Activated gamma-delta T cell (primary cell): ENCODE data around the gene KCNMA1.

Source experiments
- DNase-seq: peaks from one replicate; lab custom pipeline; 2025; lab: John Stamatoyannopoulos, UW

The KCNMA1 gene

GRCh38 chr10:77185696-77186095 is 451.9 kb downstream of the KCNMA1 start:
- DNase-seq, result no peak

GRCh38 chr10:77182803-77183202 is 454.8 kb downstream of the KCNMA1 start:
- DNase-seq, result no peak

DNA sequence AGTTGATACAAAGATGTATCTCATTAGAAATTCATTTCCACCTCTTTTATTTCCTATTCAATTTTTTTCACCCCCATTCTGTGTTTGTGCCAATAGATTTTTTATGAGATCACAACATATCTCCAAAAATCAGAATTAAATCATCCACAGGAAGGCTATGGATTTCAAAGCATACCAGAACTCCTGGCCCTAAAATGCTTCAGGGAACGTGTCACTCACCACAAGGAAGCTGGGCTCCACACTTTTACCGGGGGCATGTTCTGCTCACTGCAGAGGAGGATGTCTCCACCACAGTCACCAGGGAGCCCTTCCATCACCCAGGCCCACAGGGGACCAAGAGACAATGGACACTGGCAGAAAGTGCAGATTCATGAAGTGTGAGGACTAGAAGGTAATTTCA is 456.8 kb downstream of the KCNMA1 start:
- no peak for DNase-seq

DNA sequence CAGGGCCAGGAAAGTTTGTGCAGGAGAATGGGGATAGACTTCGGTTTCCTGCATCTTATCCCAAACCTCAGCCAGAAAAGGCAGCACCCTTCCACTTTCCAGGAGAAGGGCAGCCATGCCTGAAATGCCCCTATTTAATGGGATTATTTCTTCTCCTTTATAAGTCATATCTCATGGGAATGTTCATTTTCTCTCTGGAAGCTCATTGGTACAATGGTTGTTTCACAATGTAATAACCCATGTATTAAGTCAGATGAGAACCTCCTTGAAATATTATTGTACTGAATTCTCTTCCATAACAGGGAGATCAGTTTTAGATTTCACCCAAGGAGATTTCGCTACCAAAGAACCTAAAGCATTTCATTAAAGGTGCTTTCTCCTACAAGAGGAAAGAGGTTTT is 457.5 kb downstream of the KCNMA1 start:
- DNase-seq, result no peak

- no peak for DNase-seq
These were observed 458.5 kb downstream of the KCNMA1 start for GRCh38 chr10:77179015-77179695.

GRCh38 chr10:77177589-77177988 is 460.0 kb downstream of the KCNMA1 start:
- DNase-seq, result no peak

- no peak for DNase-seq
These were observed 460.4 kb downstream of the KCNMA1 start for GRCh38 chr10:77177161-77177560.

DNA sequence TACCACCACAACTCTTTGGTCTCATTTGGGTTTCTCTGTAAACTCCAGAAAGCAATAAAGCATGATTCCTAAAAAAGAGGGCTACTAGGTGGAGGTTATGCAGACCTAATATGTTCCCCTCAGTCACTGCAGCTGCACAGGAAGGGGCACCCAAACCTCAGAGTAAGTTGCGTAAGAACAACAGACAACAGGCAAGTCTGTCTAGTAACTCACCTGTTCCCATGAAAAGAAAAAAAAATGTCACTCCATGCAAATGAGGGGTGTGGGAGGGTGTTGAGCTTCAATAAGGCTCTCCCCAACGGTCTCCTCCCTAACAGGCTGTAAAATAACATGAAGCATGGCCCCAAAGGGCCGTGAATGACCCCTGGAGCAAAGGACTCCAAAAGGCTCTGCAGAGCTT is 461.4 kb downstream of the KCNMA1 start:
- no peak for DNase-seq

DNA sequence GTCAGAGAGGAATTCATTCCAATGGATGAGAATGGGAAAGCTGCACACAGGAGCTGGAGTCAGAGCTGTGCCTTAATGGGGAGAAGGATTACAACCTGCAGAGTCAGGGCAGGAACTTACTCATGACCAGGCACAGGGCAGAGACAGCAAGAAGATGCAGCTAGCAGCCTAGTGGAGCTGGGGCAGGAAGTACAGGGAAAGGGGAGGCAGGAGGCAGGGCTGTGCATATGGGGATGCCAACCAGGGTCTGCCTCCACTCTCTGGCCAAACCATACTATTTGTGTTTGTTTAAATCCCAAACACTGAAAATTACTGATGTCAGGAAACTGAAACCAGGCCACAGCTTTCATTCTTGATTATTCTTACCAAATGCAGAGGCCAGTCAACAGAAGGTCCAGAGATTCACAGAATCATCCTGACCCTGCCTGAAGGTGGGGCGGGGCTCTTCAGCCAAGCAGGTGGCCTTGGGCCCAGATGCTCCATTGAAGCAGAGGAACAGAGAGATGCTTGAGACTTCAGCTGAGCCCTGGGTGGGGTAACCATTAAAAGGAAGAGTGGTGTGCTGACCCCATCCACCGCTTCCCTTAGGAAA is 461.9 kb downstream of the KCNMA1 start:
- DNase-seq, result no peak

GRCh38 chr10:77173615-77174461 is 463.8 kb downstream of the KCNMA1 start:
- DNase-seq, result no peak

DNA sequence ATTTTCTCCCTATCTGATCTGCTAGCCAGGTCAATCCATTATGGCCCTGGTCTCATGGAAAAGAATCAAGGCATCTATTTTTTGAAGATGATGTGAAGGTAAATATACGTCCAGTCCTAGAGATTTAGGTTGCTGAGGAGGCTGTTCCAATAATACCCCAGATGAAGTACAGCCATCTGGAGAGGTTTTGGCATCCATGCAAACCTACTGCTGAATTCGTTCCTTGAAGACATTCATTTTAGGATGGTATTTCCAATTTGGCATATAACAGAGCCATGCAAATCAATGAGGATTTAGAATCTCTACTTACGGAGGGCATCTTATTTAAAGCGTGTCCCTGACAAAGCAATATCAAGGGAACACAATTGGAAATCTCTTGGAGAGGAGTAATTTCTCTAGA is 465.5 kb downstream of the KCNMA1 start:
- DNase-seq, result no peak

GRCh38 chr10:77168861-77169260 is 468.7 kb downstream of the KCNMA1 start:
- DNase-seq, result no peak

- no peak for DNase-seq
These were observed 469.4 kb downstream of the KCNMA1 start for GRCh38 chr10:77168161-77168560.

GRCh38 chr10:77165445-77166208 is 472.0 kb downstream of the KCNMA1 start:
- DNase-seq, result no peak

- DNase-seq, result no peak
These were observed 472.8 kb downstream of the KCNMA1 start for GRCh38 chr10:77164616-77165311.

- DNase-seq, result no peak
These were observed 473.8 kb downstream of the KCNMA1 start for GRCh38 chr10:77163670-77164348.

GRCh38 chr10:77162697-77163096 is 474.9 kb downstream of the KCNMA1 start:
- DNase-seq, result no peak

- no peak for DNase-seq
These were observed 476.9 kb downstream of the KCNMA1 start for GRCh38 chr10:77160679-77161078.

- DNase-seq, result no peak
These were observed 478.0 kb downstream of the KCNMA1 start for GRCh38 chr10:77159538-77160110.

DNA sequence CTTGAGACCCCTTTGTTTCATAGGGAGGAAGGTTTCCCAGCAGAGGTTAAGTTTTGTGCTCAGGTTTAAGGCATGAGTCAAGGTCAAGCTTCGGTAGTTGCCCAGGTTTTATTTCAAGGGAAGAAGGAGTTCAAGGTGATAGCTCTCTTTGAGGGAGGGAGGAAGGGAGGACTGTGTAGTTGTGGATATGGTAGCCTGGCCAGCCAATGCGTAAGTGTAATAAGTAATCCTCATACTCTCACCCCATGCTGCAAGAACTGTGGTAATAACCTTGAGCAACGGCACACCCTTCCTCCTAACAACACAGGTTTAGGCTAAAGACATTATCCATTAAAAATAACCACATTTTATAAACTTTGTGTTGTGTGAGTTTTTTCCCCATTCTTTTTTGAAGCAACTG is 478.9 kb downstream of the KCNMA1 start:
- DNase-seq, result no peak
